Stimulated activated CD4-positive, alpha-beta T cell treated with anti-CD3 and anti-CD28 coated beads, TNF-alpha, amount 100 ng/mL, for 1 hour (primary cell): Measurements from ENCODE around the gene PTPRD.

Source experiments
- DNase-seq, 3 donors: peaks; one replicate each; pipeline ENCODE4 v3.0.0-alpha.2; 2020; ENCODE audit warnings: low read depth in 3 of 3, low spot score in 1 of 3

The PTPRD gene

DNA sequence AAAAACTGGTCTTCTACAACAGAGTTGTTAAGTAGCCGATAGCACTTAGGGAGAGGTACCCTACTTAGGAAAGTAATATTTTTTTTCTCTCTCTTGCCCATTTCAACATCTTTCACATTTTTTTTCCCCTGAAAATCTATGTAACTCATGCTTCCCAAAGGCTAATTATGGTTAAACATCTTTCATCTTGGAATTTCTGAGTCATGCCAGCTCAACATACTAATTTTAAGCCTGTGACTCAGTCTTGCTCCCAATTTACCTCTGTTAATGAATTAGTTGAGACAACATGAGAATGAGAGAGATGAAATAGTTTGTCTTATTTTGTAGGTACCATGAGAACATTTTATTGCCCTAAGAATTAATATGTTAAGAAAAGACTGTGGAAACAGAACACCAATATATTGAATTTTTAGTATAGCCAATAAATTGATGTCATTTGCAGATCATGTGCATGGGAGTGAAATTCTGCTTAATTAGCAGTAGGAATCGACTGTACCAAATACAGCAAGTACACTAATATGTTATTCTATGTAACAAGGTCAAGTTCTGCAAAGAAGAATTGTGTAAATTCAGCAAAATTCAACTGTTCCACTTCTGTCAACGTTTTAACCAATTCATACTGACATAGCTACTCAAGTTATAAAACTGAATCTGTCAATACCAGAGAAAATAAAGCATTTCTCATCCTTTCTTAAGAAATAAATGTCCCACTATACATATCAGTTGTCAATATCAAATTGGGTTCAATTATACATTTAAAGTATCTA, 550.0 kb downstream of the PTPRD start:
- no peak for DNase-seq

DNA sequence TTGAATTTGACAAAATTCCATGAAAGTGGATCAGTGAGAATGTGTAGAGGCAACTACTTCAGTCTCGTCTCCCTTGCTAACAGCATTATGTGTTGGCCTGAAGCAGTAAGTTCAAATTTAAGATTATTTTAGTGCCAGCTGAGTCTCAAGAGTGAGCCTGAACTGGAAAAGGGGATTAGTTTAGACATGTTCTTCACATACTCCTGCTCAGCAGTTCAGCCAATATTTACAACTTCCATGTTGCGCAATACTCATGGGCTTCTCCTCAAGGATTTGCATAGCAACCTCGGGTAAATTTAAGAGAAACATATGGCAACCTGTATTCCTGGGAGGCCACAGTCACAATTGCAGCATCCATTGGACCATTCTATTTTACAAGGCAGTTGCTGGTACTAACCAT, 553.8 kb downstream of the PTPRD start:
- DNase-seq = no peak

DNA sequence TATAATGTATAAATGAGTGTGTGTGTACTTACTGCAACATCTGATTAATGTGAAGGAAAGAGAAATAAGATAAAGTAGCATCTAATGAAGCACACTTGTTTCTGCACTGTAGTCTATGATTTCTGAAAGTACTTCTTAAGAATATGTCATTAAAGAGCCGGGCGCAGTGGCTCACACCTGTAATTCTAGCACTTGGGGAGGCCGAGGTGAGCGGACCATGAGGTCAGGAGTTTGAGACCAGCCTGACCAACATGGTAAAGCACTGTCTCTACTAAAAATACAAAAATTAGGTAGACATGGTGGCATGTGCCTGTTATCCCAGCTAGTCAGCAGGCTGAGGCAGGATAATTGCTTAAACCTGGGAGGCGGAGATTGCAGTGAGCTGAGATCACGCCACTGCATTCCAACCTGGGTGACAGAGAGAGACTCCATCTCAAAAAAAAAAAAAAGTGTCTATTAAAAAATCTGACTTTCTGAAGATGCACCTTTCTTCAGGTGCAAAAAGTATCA, 556.9 kb downstream of the PTPRD start:
- DNase-seq = no peak

DNA sequence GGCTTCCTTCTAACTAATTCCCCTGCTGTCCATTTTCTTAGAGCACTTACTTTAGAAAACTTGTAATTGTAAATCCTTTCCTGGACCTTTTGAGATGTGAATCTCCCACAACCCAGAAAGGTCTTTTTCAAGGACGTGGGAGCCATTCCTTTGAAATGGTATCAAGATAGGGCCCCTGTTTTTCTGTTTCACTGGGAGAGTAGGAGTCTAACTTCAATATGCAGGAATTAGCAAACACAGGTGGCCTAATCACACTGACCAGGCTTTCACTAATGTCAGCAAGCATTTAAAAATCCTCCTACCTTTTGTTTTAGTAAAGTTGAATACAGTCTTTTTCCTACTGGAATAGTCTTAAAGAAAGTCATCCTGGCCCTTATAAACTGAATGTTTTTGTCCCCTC, 558.3 kb downstream of the PTPRD start:
- DNase-seq = no peak

DNA sequence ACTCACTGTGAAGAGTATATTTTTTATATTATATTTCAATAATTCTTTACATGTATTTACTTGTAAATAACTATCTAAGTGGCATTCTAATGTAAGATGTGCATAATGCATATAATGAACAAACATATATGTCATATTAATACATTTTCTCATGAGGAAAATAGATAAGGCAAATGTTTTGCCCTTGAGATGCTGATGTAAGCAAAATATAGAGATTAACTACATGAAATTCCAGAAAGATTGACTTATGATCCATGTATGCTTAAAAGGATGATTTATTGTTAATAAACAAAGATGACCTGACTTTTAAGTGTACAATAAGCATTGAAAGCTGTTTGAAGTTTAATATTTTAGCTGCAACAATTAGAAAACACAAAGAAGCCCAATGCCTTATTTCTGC, 559.9 kb downstream of the PTPRD start:
- no peak for DNase-seq

DNA sequence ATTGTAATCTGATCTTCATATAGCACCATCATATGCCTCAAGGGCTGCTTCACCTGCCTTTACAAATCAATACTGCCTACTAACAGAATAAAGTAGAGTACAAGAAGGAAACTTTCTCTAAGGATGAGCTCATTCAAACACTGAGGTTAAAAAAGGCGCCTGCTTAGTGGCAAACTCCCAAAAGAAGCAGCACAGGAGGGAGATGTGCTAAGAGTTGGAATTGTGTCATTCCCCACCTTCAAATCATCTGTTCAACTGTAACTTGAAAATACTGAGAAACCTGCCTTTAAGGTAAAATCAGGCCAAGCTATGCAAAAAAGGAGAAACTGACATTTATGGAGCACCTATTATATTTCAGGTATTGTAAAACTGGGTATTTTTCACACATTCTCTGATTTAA, 560.6 kb downstream of the PTPRD start:
- no peak for DNase-seq

DNA sequence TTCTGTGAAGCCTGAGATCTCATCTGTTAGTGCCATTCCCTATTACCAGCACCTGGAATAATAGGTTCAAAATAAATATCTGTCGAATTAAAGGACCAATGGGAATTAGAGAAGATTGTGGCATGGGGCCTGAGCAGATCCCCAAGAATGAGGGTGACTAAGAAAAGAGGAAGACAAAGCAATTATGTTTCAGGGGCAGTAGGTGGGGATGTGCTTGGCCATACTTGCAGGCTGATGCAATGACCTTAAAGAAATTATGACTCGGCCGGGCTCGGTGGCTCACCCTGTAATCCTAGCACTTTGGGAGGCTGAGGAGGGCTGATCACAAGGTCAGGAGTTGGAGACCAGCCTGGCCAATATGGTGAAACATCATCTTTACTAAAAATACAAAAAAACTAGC, 562.8 kb downstream of the PTPRD start:
- no peak for DNase-seq

DNA sequence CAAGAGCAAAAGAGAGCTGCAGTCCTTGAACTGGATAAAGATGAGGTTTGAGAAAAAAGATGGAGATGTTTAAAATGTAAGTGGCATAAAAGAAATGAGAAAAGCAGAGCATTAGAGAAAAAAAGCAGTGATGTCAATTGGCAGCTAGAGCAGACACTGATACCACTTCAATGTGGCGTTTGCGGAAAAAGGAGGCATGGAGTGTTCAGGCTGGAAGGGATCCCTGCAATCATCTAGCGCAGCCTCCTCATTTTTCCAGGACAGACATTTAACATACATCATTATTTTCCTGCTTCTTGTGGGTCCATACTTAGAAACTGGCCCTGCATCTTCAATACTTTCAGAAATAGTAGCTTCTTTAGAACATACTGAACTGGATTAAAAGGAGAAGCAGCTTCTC, 563.8 kb downstream of the PTPRD start:
- no peak for DNase-seq

DNA sequence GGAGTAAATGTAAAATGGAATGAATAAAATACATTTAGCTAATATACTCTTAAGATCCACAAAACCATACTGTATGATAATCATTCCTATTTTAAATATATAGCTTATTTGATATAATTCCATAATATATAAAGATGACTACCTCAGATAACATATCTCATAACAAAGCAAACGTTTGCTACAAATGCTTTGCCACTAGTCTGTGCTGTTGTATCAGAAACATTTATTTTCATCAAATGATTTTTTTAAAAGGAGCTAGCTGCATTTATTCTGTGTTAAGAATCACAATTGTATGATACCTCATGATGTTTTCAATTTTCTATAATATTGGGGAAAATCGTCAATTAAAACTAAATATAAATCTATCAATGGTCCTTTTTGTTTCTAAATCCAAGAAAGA, 567.2 kb downstream of the PTPRD start:
- no peak for DNase-seq

DNA sequence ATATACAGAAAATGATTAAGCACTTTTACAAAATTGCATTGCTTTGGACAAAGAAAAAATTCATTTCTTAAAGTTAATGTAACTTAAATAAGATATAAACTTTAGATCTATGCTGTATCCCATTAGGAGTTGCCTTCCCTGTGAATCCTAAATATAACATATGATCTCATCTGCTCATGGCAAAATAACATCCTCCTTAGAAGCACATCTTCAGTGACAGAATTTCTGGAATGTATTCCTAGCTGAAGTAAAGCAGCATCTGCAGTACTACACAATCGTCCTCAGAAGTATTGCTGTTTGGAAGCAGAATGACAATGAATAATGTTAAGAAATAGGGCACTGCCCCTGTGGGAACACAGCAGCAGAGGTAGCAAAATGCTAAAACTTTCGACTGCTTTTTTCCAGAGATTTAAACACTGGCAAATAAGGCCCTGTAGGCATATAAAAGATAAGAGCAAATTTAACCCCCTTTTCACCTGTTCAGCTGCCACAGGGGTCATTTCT, 571.0 kb downstream of the PTPRD start:
- DNase-seq = no peak

DNA sequence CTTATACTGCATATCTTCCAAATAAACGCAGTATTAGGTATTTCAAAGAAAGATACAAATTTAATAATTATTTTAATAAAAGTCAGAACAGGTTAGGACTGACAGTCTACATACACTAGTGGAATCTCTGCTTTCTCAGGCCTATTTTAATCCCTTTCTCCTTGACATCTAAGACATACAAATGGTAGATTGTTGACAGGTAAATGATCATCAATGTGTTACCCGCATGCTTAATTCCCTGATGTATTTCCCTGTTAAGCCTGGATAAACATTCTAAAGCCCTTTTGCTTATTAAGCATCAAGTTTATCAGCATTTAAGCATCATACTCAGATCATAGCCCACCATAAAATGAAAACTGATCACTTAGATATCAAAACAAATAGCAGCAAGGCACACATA, 576.7 kb downstream of the PTPRD start:
- DNase-seq = no peak

DNA sequence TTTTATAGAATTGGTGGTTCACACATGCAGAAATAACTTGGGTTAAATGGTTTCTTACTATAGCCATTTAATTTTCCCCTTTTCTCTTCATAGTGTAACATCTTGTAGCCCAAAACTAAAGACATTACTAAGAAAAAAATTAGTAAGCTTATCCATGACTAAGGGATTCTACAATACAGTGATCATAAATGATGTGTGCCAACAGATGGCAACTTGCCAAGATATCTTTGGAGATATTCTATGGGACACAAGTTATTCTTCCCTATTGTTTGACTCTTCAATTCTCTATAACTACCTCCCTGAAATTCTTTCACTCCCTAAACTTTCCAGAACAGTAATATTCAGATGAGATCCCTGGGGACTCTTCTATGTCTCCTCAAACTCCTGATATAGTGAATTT, 580.6 kb downstream of the PTPRD start:
- DNase-seq = no peak

DNA sequence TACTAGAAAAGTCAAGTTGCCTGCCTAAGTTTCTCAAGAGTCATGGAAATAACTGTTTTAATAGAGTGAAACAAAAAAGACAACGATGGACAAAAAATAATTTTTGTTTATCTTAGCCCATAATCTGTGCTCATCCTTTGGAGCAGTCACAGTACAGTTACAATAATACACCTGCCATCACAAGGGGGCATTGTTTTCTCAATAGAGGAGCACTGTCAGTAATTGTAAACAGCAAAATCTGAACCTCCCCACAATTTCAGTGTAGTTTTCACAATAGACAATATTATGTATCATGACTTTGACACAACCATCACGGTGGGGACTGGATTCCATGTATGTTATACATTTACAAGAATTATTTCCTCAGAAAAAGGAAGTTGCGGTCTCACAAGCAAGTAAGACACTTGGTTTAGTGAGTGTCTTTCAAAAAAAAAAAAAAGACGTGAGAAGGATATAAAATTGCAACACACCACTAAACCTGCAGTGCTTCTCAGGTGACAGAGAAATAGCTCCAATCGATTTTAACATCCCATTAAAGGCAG, 586.3 kb downstream of the PTPRD start:
- DNase-seq = no peak

DNA sequence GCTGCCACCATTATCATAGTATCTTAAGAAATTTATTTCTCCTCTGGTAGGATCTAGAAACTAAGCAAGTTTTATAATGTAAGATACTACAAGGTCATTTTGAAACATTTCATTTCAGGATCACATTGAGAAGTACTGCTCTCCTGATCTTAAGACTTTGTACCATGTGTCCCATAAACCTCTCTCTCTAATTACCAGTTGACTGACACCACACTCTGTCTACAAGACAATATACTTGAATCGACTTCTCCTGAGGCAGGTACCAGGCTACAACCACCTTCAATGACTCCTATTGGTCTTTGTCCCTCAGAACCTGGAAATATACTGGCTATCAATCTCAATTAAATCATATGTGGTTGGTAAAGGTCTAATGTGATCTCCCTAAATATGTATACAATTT, 597.0 kb downstream of the PTPRD start:
- no peak for DNase-seq

DNA sequence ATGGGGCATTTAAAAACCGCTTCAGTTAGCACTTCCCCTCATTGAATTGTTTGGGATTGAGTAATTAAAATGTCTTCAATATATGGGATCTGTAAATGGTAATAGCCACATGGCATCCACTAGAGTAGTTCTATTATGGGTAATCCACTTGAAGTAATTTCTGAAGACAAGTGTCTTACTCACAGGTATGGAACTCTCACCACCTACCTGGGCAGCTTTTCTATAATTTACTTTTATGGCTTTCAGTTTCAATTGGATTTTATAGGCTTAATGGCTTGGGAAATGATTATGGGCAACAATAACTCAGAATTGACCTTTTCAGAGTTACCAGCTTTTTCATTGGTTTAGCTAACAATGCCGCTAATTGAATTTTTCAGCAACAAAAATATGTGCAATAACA, 597.9 kb downstream of the PTPRD start:
- no peak for DNase-seq

DNA sequence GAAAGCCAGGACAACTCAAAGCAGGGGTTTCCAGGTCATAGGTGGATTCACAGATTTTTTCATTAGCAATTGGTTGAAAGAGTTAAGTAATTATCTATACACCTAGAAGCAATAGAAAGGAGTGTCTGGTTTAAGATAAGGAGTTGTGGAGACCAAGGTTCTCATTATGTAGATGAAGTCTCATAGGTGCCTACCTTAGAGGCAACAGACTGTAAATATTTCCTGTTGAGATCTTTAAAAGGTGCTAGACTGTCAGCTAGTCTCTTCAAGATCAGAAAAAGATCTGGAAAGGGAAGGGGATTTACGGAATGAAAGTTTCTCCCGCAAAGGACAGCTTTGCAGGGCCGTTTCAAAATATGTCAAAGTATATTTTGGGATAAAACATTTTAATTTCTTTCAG, 603.4 kb downstream of the PTPRD start:
- DNase-seq = no peak

DNA sequence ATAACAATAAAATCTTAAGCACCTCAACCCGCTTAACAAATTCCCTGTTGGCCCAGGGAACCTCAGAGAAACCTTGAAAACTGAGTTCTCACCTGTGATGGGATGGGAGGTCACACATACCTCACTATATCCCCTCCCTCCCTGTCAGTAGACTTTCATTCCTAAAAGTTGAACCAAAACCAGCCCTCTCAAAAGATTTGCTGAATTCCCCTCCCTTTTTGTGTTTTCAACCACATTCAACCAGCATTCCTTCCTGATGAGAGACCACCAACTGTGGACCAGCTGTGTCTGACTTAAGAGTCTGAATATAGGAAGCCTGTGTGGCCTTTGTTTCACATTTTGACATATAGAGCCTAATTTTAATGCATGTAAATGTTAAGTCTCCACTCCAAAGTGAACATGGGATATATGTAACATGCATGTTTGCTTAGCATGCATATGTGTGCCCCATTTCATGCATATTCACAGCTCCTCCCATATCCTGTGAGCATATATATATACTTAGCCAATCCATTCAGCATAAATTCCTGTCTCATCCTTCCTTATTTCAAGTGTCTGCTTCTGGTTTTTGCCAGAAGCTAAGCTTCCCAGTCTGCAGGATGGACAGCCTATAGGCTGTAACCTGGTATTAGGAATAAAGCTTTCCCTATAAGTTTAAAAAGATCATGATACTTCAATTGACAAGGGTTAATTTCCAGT, 604.6 kb downstream of the PTPRD start:
- DNase-seq = no peak

DNA sequence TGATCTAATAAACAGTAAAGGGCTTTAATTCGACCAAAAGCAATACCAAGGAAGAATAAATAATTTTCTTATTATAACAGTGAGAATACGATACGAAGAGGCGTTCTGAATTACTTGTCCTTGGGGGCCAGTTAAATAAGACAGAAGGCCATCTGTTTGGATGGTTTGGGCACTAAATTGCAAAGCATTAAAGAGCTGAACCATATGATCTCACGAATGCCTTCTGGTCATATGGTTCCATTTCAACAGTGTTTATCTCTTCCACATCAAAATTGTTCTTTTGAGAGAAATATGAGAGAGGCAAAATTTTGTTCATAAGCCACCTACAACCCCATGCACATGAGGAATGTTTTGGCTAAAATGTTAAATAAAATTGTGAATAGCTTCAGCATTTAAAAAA, 605.4 kb downstream of the PTPRD start:
- DNase-seq = no peak

DNA sequence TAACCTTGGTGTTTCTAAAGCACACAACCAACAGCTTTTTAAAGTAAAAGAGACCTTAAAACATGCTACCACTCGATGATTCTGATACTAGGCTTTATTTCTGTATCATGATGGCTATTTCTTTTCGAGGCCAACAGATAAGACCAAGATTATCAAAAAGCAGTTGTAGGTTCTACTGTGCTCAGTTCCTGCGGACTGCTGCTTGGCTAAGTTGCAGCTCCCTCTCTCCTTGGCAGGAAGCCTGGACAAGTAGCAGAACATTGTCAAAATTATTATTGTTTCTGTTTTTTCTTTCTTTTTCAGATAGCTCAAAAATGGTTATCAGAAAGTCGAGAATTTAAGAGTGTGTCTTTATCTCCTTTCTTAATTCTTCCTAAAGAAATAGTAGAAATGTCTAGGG, 607.6 kb downstream of the PTPRD start:
- no peak for DNase-seq

DNA sequence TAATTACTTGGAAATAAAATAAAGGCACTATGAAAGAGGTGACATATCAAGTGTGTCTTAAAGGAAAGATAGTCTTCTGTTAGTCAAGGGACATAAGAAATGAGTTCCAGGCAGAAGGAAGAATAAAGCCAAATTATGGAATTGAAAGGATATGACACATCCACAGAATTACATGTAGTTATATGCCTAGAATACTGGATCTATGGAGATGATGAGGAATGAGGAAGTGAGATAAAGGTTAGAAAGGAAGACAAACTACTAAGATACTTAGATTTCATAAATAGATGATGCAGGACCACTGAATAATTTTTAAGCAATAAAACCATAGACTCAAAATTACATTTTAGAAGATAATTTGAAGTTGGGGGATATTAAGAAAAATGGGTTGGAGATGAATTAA, 609.8 kb downstream of the PTPRD start:
- DNase-seq = no peak

DNA sequence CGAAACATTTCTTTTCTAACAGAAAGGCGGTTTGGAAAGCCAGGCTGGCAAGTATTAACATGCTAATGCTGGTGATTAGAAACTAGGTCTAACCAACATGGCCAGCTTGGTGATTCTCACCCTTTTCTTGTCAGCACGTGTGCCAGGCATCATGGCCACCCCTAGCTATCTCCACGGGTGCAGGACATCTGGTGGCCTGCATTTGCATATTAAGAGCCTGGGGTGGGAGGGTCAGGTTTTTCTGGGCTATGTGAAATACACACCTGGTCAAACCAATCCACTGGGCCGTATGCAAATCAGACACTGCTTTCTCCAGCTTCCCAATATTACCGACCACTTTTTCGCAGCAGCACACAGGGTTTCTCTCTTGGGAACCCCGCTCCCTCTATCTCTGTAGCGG, 612.1 kb downstream of the PTPRD start:
- DNase-seq = no peak
